ENCODE results near the gene SRCAP. TPM values are rescaled to one million over a fixed set of nuclear protein-coding genes. Genes with fewer than 3 reads are reported as not detected.
"Not testable (repeated sequence)": the region's sequence is repeated elsewhere in the genome, so short reads cannot be mapped to it uniquely, and the experiment has no call there.

Gene SRCAP
- total RNA-seq, 1 experiment from 2014 or later, result 58.5 TPM

DNA sequence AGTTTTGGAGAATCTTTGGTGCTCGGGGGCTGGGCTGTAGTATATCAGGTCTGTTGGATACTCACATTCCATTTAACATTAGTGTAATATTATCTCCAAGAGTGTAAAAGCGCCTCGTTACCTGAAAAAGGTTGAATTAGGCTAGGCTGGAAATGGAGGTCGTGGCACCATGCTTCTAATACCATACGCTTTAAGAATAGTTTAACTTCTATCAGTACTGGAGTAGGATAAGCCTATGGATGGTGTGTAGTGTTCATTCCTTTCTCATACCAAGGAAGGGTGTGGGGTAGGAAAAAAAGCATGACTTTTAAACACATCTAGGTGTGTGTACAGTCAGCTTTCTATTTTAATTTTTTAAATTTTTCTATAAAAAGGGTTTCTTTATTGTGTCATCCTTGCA, 2.0 kb downstream of the SRCAP start (continued):
- no peak for TF ChIP-seq NR3C1 (CRISPR knock-in tag; conservative IDR thresholded peaks at IDR 0.05; ENCODE audit: low read depth)

DNA sequence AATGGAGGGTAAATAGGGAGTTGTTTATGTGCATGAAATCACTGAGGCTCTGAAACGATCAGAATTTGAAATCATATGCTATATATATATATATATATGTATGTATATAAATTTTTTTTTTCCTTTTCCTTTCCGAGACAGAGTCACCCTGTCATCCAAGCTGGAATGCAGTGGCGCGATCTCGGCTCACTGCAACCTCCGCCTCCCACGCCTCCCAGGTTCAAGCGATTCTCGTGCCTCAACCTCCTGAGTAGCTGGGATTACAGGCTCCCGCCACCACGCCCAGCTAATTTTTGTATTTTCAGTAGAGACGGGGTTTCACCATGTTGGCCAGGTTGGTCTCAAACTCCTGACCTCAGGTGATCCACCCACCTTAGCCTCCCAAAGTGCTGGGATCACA, 4.1 kb downstream of the SRCAP start:
- H3K9me3 Mint-ChIP-seq; H3K27ac Mint-ChIP-seq; H3K4me3 Mint-ChIP-seq; CTCF ChIA-PET; ATAC-seq; POLR2A ChIA-PET; H3K27me3 Mint-ChIP-seq (ENCODE audit: low read depth); DNase-seq (ENCODE audit: low spot score): not testable (repeated sequence)
- H3K4me1 Mint-ChIP-seq, result peaks cover 10% of the 10 kb centered on the region
- H3K36me3 Mint-ChIP-seq, result peaks cover 58% of the 10 kb centered on the region

DNA sequence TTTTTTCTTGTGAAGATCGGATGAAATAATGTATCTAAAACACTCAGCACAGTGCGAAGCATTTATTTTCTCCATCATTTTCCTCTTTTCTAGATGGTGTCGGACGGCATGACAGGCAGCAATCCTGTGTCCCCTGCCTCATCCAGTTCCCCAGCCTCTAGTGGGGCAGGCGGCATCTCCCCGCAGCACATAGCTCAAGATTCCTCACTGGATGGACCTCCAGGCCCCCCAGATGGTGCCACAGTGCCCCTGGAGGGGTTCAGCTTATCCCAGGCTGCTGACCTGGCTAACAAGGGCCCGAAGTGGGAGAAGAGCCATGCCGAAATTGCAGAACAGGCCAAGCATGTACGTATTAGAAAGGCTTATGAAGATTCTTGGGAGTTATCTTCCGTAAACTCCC, 5.0 kb downstream of the SRCAP start:
- ChIA-PET POLR2A (no interaction called here), CTCF (no interaction called here)
- peaks cover 59% of the 10 kb centered on the region for H3K36me3 Mint-ChIP-seq
- TF ChIP-seq JUN (CRISPR knock-in tag; IDR thresholded peaks at IDR 0.05) (no peak), SP1 (CRISPR knock-in tag; conservative IDR thresholded peaks at IDR 0.05) (no peak), JAZF1 (CRISPR knock-in tag; IDR thresholded peaks at IDR 0.05) (no peak), RORB (CRISPR knock-in tag; IDR thresholded peaks at IDR 0.05) (no peak)
- DNase-seq (ENCODE audit: low spot score) (no peak), ATAC-seq (no peak)
- H3K4me3 Mint-ChIP-seq, result no peak overlapping the region
- H3K27ac Mint-ChIP-seq, result no peak overlapping the region
- H3K9me3 Mint-ChIP-seq, result no peaks in the 10 kb centered on the region
- no peaks in the 10 kb centered on the region for H3K27me3 Mint-ChIP-seq (ENCODE audit: low read depth)
- H3K4me1 Mint-ChIP-seq, result peaks cover 10% of the 10 kb centered on the region

DNA sequence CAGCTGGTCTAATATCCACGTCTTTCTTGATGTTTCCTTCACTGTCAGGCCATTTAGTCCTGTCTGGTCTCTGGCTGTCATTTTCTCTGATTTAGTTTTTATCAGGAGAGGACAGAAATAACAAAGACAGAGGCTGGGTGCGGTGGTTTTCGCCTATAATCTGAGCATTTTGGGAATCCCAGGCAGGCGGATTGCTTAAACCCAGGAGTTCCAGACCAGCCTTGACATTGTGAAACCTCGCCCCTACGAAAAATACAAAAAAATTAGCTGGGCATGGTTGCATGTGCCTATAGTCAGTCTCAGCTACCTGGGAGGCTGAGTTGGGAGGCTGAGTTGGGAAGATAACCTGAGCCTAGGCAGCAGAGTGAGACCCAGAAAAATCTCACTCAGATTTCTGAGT, 7.1 kb downstream of the SRCAP start:
- Mint-ChIP-seq H3K36me3 (peaks cover 70% of the 10 kb centered on the region), H3K4me1 (no peaks in the 10 kb centered on the region), H3K4me3 (no peak overlapping the region), H3K27me3 (ENCODE audit: low read depth) (no peaks in the 10 kb centered on the region), H3K9me3 (no peaks in the 10 kb centered on the region), H3K27ac (no peak overlapping the region)
- CTCF ChIA-PET, result no interaction called here
- ATAC-seq (no peak), DNase-seq (ENCODE audit: low spot score) (no peak)
- POLR2A ChIA-PET, result no interaction called here
- no peak for TF ChIP-seq ELF4 (CRISPR knock-in tag; IDR thresholded peaks at IDR 0.05; ENCODE audit: low read depth)
- TF ChIP-seq, protein P1, sequence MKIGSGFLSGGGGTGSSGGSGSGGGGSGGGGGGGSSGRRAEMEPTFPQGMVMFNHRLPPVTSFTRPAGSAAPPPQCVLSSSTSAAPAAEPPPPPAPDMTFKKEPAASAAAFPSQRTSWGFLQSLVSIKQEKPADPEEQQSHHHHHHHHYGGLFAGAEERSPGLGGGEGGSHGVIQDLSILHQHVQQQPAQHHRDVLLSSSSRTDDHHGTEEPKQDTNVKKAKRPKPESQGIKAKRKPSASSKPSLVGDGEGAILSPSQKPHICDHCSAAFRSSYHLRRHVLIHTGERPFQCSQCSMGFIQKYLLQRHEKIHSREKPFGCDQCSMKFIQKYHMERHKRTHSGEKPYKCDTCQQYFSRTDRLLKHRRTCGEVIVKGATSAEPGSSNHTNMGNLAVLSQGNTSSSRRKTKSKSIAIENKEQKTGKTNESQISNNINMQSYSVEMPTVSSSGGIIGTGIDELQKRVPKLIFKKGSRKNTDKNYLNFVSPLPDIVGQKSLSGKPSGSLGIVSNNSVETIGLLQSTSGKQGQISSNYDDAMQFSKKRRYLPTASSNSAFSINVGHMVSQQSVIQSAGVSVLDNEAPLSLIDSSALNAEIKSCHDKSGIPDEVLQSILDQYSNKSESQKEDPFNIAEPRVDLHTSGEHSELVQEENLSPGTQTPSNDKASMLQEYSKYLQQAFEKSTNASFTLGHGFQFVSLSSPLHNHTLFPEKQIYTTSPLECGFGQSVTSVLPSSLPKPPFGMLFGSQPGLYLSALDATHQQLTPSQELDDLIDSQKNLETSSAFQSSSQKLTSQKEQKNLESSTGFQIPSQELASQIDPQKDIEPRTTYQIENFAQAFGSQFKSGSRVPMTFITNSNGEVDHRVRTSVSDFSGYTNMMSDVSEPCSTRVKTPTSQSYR (CRISPR knock-in tag; IDR thresholded peaks at IDR 0.05), result no peak
- TF ChIP-seq, protein P2, sequence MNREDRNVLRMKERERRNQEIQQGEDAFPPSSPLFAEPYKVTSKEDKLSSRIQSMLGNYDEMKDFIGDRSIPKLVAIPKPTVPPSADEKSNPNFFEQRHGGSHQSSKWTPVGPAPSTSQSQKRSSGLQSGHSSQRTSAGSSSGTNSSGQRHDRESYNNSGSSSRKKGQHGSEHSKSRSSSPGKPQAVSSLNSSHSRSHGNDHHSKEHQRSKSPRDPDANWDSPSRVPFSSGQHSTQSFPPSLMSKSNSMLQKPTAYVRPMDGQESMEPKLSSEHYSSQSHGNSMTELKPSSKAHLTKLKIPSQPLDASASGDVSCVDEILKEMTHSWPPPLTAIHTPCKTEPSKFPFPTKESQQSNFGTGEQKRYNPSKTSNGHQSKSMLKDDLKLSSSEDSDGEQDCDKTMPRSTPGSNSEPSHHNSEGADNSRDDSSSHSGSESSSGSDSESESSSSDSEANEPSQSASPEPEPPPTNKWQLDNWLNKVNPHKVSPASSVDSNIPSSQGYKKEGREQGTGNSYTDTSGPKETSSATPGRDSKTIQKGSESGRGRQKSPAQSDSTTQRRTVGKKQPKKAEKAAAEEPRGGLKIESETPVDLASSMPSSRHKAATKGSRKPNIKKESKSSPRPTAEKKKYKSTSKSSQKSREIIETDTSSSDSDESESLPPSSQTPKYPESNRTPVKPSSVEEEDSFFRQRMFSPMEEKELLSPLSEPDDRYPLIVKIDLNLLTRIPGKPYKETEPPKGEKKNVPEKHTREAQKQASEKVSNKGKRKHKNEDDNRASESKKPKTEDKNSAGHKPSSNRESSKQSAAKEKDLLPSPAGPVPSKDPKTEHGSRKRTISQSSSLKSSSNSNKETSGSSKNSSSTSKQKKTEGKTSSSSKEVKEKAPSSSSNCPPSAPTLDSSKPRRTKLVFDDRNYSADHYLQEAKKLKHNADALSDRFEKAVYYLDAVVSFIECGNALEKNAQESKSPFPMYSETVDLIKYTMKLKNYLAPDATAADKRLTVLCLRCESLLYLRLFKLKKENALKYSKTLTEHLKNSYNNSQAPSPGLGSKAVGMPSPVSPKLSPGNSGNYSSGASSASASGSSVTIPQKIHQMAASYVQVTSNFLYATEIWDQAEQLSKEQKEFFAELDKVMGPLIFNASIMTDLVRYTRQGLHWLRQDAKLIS (CRISPR knock-in tag; IDR thresholded peaks at IDR 0.05; ENCODE audit: borderline replicate concordance), result no peak
- TF ChIP-seq, protein P3, sequence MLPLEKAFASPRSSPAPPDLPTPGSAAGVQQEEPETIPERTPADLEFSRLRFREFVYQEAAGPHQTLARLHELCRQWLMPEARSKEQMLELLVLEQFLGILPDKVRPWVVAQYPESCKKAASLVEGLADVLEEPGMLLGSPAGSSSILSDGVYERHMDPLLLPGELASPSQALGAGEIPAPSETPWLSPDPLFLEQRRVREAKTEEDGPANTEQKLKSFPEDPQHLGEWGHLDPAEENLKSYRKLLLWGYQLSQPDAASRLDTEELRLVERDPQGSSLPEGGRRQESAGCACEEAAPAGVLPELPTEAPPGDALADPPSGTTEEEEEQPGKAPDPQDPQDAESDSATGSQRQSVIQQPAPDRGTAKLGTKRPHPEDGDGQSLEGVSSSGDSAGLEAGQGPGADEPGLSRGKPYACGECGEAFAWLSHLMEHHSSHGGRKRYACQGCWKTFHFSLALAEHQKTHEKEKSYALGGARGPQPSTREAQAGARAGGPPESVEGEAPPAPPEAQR (CRISPR knock-in tag; IDR thresholded peaks at IDR 0.05), result no peak
- no peak for TF ChIP-seq ZNF138 (CRISPR knock-in tag; conservative IDR thresholded peaks at IDR 0.05)
- TF ChIP-seq TCF7 (CRISPR knock-in tag; IDR thresholded peaks at IDR 0.05; ENCODE audit: low read depth), result no peak
- TF ChIP-seq IRF2 (CRISPR knock-in tag; IDR thresholded peaks at IDR 0.05; ENCODE audit: borderline replicate concordance, low read depth), result no peak
- TF ChIP-seq, protein P4, sequence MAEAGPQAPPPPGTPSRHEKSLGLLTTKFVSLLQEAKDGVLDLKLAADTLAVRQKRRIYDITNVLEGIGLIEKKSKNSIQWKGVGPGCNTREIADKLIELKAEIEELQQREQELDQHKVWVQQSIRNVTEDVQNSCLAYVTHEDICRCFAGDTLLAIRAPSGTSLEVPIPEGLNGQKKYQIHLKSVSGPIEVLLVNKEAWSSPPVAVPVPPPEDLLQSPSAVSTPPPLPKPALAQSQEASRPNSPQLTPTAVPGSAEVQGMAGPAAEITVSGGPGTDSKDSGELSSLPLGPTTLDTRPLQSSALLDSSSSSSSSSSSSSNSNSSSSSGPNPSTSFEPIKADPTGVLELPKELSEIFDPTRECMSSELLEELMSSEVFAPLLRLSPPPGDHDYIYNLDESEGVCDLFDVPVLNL (CRISPR knock-in tag; IDR thresholded peaks at IDR 0.05; ENCODE audit: borderline replicate concordance, low read depth), result no peak
- TF ChIP-seq, protein P5, sequence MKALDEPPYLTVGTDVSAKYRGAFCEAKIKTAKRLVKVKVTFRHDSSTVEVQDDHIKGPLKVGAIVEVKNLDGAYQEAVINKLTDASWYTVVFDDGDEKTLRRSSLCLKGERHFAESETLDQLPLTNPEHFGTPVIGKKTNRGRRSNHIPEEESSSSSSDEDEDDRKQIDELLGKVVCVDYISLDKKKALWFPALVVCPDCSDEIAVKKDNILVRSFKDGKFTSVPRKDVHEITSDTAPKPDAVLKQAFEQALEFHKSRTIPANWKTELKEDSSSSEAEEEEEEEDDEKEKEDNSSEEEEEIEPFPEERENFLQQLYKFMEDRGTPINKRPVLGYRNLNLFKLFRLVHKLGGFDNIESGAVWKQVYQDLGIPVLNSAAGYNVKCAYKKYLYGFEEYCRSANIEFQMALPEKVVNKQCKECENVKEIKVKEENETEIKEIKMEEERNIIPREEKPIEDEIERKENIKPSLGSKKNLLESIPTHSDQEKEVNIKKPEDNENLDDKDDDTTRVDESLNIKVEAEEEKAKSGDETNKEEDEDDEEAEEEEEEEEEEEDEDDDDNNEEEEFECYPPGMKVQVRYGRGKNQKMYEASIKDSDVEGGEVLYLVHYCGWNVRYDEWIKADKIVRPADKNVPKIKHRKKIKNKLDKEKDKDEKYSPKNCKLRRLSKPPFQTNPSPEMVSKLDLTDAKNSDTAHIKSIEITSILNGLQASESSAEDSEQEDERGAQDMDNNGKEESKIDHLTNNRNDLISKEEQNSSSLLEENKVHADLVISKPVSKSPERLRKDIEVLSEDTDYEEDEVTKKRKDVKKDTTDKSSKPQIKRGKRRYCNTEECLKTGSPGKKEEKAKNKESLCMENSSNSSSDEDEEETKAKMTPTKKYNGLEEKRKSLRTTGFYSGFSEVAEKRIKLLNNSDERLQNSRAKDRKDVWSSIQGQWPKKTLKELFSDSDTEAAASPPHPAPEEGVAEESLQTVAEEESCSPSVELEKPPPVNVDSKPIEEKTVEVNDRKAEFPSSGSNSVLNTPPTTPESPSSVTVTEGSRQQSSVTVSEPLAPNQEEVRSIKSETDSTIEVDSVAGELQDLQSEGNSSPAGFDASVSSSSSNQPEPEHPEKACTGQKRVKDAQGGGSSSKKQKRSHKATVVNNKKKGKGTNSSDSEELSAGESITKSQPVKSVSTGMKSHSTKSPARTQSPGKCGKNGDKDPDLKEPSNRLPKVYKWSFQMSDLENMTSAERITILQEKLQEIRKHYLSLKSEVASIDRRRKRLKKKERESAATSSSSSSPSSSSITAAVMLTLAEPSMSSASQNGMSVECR (CRISPR knock-in tag; IDR thresholded peaks at IDR 0.05; ENCODE audit: borderline replicate concordance), result no peak
- no peak for TF ChIP-seq ESRRA (CRISPR knock-in tag; IDR thresholded peaks at IDR 0.05; ENCODE audit: borderline replicate concordance)
- TF ChIP-seq, protein P6, sequence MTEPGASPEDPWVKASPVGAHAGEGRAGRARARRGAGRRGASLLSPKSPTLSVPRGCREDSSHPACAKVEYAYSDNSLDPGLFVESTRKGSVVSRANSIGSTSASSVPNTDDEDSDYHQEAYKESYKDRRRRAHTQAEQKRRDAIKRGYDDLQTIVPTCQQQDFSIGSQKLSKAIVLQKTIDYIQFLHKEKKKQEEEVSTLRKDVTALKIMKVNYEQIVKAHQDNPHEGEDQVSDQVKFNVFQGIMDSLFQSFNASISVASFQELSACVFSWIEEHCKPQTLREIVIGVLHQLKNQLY (CRISPR knock-in tag; IDR thresholded peaks at IDR 0.05), result no peak
- TF ChIP-seq ZNF232 (CRISPR knock-in tag; IDR thresholded peaks at IDR 0.05), result no peak

All from WTC11 (cell line).